Fibroblast of skin of scalp (primary cell): Measurements from ENCODE around the gene HNRNPU. TPM values are rescaled to one million over a fixed set of nuclear protein-coding genes. Genes with fewer than 3 reads are reported as not detected.

Source experiments
- DNase-seq: peaks from one replicate; pipeline ENCODE4 v3.0.0-alpha.2; 2013
- polyA plus RNA-seq, 2 experiments: library from polyadenylated mRNA; unstranded; fragments of 120-200 nt; gene quantifications; one replicate each; pipeline ENCODE4 v1.2.1, GENCODE V29; 2013; ENCODE audit not compliant: insufficient read length in 2 of 2

HNRNPU gene
- polyA plus RNA-seq (2013, experiment 1 of 2; ENCODE audit: insufficient read length) = 288 TPM
- polyA plus RNA-seq (2013, experiment 2 of 2; ENCODE audit: insufficient read length) = 329 TPM

GRCh38 chr1:244864253-244865027, at the start of gene HNRNPU:
Gene HNRNPU, minus strand, starts transcription at chr1:244864543. Its CDS starts 236 bp downstream, at chr1:244864307.
- DNase-seq = peak; percentile 98

GRCh38 chr1:244913806-244914205, 49.5 kb upstream of the HNRNPU start:
- DNase-seq = no peak

GRCh38 chr1:244904119-244904518, 39.8 kb upstream of the HNRNPU start:
- no peak for DNase-seq

GRCh38 chr1:244901400-244902015, 37.2 kb upstream of the HNRNPU start:
- peak; percentile 33 for DNase-seq

GRCh38 chr1:244897476-244898254, 33.3 kb upstream of the HNRNPU start:
- DNase-seq = no peak

- peak; percentile 60 for DNase-seq
Measured at GRCh38 chr1:244896550-244896949, 32.2 kb upstream of the HNRNPU start.

GRCh38 chr1:244893836-244894235, 29.5 kb upstream of the HNRNPU start:
- DNase-seq = no peak

- no peak for DNase-seq
Measured at GRCh38 chr1:244887281-244887680, 22.9 kb upstream of the HNRNPU start.

GRCh38 chr1:244881552-244882280, 17.4 kb upstream of the HNRNPU start:
- no peak for DNase-seq

GRCh38 chr1:244878681-244879080, 14.3 kb upstream of the HNRNPU start:
- no peak for DNase-seq

- DNase-seq = no peak
Measured at GRCh38 chr1:244876228-244876910, 12.0 kb upstream of the HNRNPU start.

GRCh38 chr1:244874974-244875579, 10.7 kb upstream of the HNRNPU start:
- no peak for DNase-seq

- no peak for DNase-seq
Measured at GRCh38 chr1:244869950-244870349, 5.6 kb upstream of the HNRNPU start.

- DNase-seq = no peak
Measured at GRCh38 chr1:244869364-244869827, 5.1 kb upstream of the HNRNPU start.

GRCh38 chr1:244868484-244869363, 4.4 kb upstream of the HNRNPU start:
- no peak for DNase-seq

- DNase-seq = no peak
Measured at GRCh38 chr1:244866355-244866754, 2.0 kb upstream of the HNRNPU start.

GRCh38 chr1:244865820-244866219, 1.5 kb upstream of the HNRNPU start:
- DNase-seq = no peak

GRCh38 chr1:244865028-244865371, 657 bp upstream of the HNRNPU start:
- peak; percentile 29 for DNase-seq

- DNase-seq = no peak
Measured at GRCh38 chr1:244863491-244864252, 671 bp downstream of the HNRNPU start.
